AG20443 (cell line): Measurements from ENCODE around the gene PCGF5.
"Not testable (repeated sequence)": the region's sequence is repeated elsewhere in the genome, so short reads cannot be mapped to it uniquely, and the experiment has no call there.

Experiments
- DNase-seq: peaks from one replicate; pipeline ENCODE4 v3.0.0; 2012; ENCODE audit warnings: low spot score, mixed read lengths

PCGF5 gene

GRCh38 chr10:91210014-91210413, 10.4 kb upstream of the PCGF5 start:
- DNase-seq: no peak

GRCh38 chr10:91210435-91210834, 10.0 kb upstream of the PCGF5 start:
- DNase-seq: no peak

GRCh38 chr10:91211675-91212074, 8.8 kb upstream of the PCGF5 start:
- no peak for DNase-seq

GRCh38 chr10:91214911-91215310, 5.6 kb upstream of the PCGF5 start:
- no peak for DNase-seq

- no peak for DNase-seq
Measured at GRCh38 chr10:91215384-91215783, 5.1 kb upstream of the PCGF5 start.

- DNase-seq: no peak
Measured at GRCh38 chr10:91219371-91220193, 881 bp upstream of the PCGF5 start.

GRCh38 chr10:91220954-91221675, 652 bp downstream of the PCGF5 start:
- DNase-seq: peak; percentile 53

GRCh38 chr10:91226093-91226492, 5.6 kb downstream of the PCGF5 start:
- no peak for DNase-seq

GRCh38 chr10:91227576-91227975, 7.1 kb downstream of the PCGF5 start:
- no peak for DNase-seq

- no peak for DNase-seq
Measured at GRCh38 chr10:91229683-91230082, 9.2 kb downstream of the PCGF5 start.

GRCh38 chr10:91238191-91238590, 17.7 kb downstream of the PCGF5 start:
- DNase-seq: no peak

- DNase-seq: no peak
Measured at GRCh38 chr10:91239789-91240188, 19.3 kb downstream of the PCGF5 start.

GRCh38 chr10:91242940-91243339, 22.5 kb downstream of the PCGF5 start:
- DNase-seq: no peak

- DNase-seq: peak; percentile 45
Measured at GRCh38 chr10:91247360-91248111, 27.1 kb downstream of the PCGF5 start.

- DNase-seq: no peak
Measured at GRCh38 chr10:91249700-91250099, 29.2 kb downstream of the PCGF5 start.

- no peak for DNase-seq
Measured at GRCh38 chr10:91250341-91250740, 29.9 kb downstream of the PCGF5 start.

GRCh38 chr10:91251430-91252056, 31.1 kb downstream of the PCGF5 start:
- DNase-seq: peak; percentile 56

GRCh38 chr10:91253300-91253699, 32.8 kb downstream of the PCGF5 start:
- no peak for DNase-seq

- no peak for DNase-seq
Measured at GRCh38 chr10:91257310-91257709, 36.8 kb downstream of the PCGF5 start.

- DNase-seq: not testable (repeated sequence)
Measured at GRCh38 chr10:91260417-91260816, 40.0 kb downstream of the PCGF5 start.

GRCh38 chr10:91271886-91272285, 51.4 kb downstream of the PCGF5 start:
- peak; percentile 40 for DNase-seq

- no peak for DNase-seq
Measured at GRCh38 chr10:91284486-91285090, 64.1 kb downstream of the PCGF5 start.
